Stimulated activated CD4-positive, alpha-beta T cell treated with anti-CD3 and anti-CD28 coated beads, Interleukin-2, amount 100 ng/mL, for 48 hours (primary cell): Measurements from ENCODE around the gene SLC38A9.

Experiments
- DNase-seq, 2 donors: peaks; one replicate each; pipeline ENCODE4 v3.0.0-alpha.2; 2020

Gene SLC38A9

DNA sequence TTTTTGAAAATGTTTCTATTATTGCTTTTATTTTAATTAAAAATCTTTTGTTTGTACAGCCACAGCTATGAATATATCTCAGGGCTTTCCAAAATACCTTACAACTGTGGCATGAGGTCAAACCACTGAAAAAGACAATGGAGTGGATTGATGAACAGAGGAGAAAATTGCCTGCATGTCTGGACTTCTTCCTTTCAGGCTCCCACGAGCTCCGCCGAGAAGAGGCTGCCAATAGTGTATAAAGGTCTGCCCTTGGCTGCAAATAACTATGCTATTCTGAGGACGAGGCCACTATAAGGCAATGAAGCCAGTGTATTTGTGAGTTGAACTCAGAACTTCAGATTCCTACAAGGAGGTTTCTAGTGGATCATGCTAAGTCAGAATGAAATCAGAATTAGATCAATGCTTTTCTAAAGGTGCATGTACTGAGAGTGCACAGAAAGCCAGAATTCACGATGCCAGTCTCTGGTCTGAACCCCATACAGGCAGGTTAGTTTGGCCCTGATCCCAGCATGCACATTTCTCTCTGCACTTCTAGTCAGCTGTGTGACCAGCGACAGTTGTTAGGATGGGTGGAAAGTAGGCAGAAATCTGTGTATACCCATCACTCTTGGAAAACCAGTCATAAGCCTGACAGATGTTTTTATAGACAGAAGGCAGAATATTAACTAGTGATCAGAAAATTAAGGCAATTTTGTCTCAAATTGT lies 134.6 kb downstream of the SLC38A9 start:
- DNase-seq = no peak

DNA sequence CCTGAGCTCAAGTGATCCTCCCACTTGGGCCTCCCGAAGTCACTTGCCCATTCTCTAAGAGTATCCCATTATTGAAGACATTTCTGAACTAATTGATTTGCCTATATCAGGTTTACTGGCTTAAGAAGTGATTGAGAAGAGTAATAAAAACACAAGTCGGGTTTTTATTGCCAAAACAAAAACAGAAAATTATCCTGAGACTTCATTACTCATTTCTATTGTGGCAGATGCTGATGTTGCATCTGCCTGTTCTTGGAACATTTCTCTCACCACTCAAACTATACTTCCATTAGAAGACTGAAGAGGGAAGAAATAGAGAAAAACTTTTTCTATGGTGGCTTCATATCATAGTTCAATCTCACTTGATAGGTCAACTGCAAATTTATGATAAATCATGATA lies 135.5 kb downstream of the SLC38A9 start:
- no peak for DNase-seq
